OCI-LY3 (cell line): Measurements from ENCODE around the gene CAMTA2.

Experiments used
- CTCF ChIP-seq: fragments of 200-600, 300-600 bp; sonication (generic); IDR thresholded peaks from 2 replicates; pipeline ENCODE4 v1.5.1; 2014; ENCODE audit warnings: antibody characterized with exemption, low read length, low read depth
- EZH2phosphoT487 ChIP-seq: fragments of 200-600 bp; shearing (Covaris generic); IDR thresholded peaks from 2 replicates; pipeline ENCODE4 v1.6.1; 2018; ENCODE audit warnings: antibody characterized with exemption, mixed run types, low read depth

GRCh38 chr17:4936436-4936835 lies 51.0 kb downstream of the CAMTA2 start:
- TF ChIP-seq CTCF: no peak
- no peak for TF ChIP-seq EZH2phosphoT487
